Osteoblast (primary cell): ENCODE data around the gene STXBP4. TPM values are rescaled to one million over a fixed set of nuclear protein-coding genes. Genes with fewer than 3 reads are reported as not detected.

Experiments used
- DNase-seq: peaks from one replicate; pipeline ENCODE4 v3.0.0; 2011; ENCODE audit warnings: low spot score, mixed read lengths; ENCODE audit not compliant: insufficient read length; ENCODE audit errors: missing footprints
- H2AFZ ChIP-seq: 2 replicates; pipeline ENCODE4 v1.6.0; 2011; ENCODE audit warnings: mild to moderate bottlenecking, low read length
- H3K27ac ChIP-seq: 2 replicates; pipeline ENCODE4 v1.5.1; 2011; ENCODE audit warnings: mild to moderate bottlenecking, low read depth, low read length, moderate library complexity
- H3K27me3 ChIP-seq: 2 replicates; pipeline ENCODE4 v1.6.0; 2012; ENCODE audit warnings: mild to moderate bottlenecking, control low read depth, inconsistent platforms, low read length, moderate library complexity; ENCODE audit not compliant: insufficient read depth
- H3K36me3 ChIP-seq: 2 replicates; pipeline ENCODE4 v1.5.1; 2011; ENCODE audit warnings: mild to moderate bottlenecking, low read length, control low read depth, moderate library complexity; ENCODE audit not compliant: insufficient read depth
- H3K4me1 ChIP-seq: 2 replicates; pipeline ENCODE4 v1.5.1; 2011; ENCODE audit warnings: mild to moderate bottlenecking, low read length, control low read depth, moderate library complexity; ENCODE audit not compliant: insufficient read depth
- H3K4me2 ChIP-seq: 2 replicates; pipeline ENCODE4 v1.6.0; 2011; ENCODE audit warnings: mild to moderate bottlenecking, low read length; ENCODE audit not compliant: insufficient read depth
- H3K4me3 ChIP-seq: fragments of 200-600 bp; sonication (generic); 3 replicates; pipeline ENCODE4 v1.5.1; 2012; ENCODE audit warnings: mild to moderate bottlenecking, low read length, inconsistent platforms; ENCODE audit not compliant: insufficient read depth
- H3K79me2 ChIP-seq: 2 replicates; pipeline ENCODE4 v1.6.0; 2012; ENCODE audit warnings: mild to moderate bottlenecking, low read length, control low read depth, inconsistent platforms; ENCODE audit not compliant: insufficient read depth
- H3K9me3 ChIP-seq: 2 replicates; pipeline ENCODE4 v1.5.1; 2011; ENCODE audit warnings: low read depth, low read length, control low read depth
- H4K20me1 ChIP-seq: 2 replicates; pipeline ENCODE4 v1.6.0; 2012; ENCODE audit warnings: mild to moderate bottlenecking, low read length, control low read depth; ENCODE audit not compliant: insufficient read depth
- total RNA-seq: library from RNA; depleted of rRNA; stranded (reverse); fragments of >200 nt; gene quantifications from 2 replicates; pipeline ENCODE4 v1.2.3, GENCODE V29; 2012
- TF ChIP-seq, protein P1 (sequence below): IDR thresholded peaks from 2 replicates; pipeline ENCODE4 v1.5.1; 2011; ENCODE audit warnings: mild to moderate bottlenecking, low read depth, low read length, moderate library complexity; ENCODE audit errors: extremely low read depth

The STXBP4 gene
- total RNA-seq, 1 donor, result 19.2 TPM

DNA sequence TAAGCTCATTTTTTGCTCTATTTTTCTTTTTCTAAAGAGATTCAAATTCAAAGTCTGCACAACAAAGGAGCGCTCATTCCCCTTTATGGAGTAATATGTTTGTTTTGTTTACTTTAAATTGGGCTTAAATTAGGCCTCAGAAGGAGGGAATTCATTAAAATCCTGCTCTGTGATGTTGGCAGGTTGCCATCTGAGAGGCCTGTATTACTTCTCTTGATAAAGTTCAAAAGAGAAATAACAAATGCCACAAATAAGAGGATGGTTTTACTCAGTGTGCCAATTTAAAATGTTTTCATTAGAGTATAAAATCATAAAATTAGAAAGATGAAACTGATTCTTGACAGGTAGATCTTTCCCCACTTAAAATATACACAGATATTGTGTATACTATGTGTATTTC is 241.7 kb downstream of the STXBP4 start:
- TF ChIP-seq, protein P1, sequence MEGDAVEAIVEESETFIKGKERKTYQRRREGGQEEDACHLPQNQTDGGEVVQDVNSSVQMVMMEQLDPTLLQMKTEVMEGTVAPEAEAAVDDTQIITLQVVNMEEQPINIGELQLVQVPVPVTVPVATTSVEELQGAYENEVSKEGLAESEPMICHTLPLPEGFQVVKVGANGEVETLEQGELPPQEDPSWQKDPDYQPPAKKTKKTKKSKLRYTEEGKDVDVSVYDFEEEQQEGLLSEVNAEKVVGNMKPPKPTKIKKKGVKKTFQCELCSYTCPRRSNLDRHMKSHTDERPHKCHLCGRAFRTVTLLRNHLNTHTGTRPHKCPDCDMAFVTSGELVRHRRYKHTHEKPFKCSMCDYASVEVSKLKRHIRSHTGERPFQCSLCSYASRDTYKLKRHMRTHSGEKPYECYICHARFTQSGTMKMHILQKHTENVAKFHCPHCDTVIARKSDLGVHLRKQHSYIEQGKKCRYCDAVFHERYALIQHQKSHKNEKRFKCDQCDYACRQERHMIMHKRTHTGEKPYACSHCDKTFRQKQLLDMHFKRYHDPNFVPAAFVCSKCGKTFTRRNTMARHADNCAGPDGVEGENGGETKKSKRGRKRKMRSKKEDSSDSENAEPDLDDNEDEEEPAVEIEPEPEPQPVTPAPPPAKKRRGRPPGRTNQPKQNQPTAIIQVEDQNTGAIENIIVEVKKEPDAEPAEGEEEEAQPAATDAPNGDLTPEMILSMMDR, result no peak
- H3K79me2 ChIP-seq, result no peaks in the 10 kb centered on the region
- no peak overlapping the region for H3K4me2 ChIP-seq
- no peaks in the 10 kb centered on the region for H3K4me1 ChIP-seq
- no peaks in the 10 kb centered on the region for H4K20me1 ChIP-seq
- no peak overlapping the region for H3K4me3 ChIP-seq
- H3K9me3 ChIP-seq, result no peaks in the 10 kb centered on the region
- H3K27me3 ChIP-seq, result no peaks in the 10 kb centered on the region
- DNase-seq, result no peak
- H3K27ac ChIP-seq, result no peak overlapping the region
- no peaks in the 10 kb centered on the region for H3K36me3 ChIP-seq
- H2AFZ ChIP-seq, result no peak overlapping the region

DNA sequence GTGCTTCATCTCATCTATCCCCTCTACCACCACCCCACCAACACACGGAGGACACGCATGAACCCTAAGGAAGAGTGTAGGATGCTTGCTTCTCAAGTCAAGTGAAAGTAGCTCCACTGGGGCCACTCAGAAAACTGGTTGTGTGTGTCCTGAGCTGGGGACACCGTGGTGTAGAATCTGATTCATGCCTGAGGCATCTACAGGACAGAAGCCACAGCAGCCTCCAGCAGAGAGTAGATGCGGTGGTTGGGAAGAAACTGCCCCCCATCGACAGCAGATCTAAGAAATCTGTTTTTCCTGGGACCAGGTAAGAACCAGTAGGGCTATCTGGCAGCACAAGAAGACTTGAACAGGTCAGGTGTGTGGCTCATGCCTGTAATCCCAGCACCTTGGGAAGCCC is 244.3 kb downstream of the STXBP4 start:
- Histone ChIP-seq H4K20me1 (no peaks in the 10 kb centered on the region), H3K27me3 (no peaks in the 10 kb centered on the region)
- TF ChIP-seq, protein P1, result no peak

DNA sequence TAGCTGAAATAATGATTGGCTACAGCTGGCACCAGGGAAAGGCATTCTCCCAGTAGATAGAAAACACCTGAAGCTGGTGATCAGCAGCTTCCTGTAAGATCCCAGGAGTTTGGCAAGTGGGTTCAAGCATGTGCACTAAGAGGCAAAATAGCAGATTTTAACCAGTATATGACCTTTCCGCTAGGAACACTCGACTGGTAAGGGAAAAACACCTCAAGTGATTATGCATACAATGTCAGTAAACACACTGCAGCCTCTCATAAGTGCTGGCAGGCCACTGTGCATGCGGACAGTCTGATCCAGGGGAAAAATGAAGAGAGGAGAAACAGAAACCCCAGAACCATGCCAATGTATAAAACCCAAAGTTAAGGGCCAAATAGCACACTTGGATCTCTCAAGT is 247.1 kb downstream of the STXBP4 start:
- H2AFZ ChIP-seq, result no peak overlapping the region
- no peaks in the 10 kb centered on the region for H4K20me1 ChIP-seq
- TF ChIP-seq, protein P1, result no peak

More for the DNA sequence above, 244.3 kb downstream of the STXBP4 start:
- Histone ChIP-seq H2AFZ (no peak overlapping the region), H3K9me3 (no peaks in the 10 kb centered on the region), H3K4me1 (no peaks in the 10 kb centered on the region), H3K79me2 (no peaks in the 10 kb centered on the region), H3K27ac (no peak overlapping the region), H3K36me3 (no peaks in the 10 kb centered on the region), H3K4me3 (no peak overlapping the region), H3K4me2 (no peak overlapping the region)
- no peak for DNase-seq

DNA sequence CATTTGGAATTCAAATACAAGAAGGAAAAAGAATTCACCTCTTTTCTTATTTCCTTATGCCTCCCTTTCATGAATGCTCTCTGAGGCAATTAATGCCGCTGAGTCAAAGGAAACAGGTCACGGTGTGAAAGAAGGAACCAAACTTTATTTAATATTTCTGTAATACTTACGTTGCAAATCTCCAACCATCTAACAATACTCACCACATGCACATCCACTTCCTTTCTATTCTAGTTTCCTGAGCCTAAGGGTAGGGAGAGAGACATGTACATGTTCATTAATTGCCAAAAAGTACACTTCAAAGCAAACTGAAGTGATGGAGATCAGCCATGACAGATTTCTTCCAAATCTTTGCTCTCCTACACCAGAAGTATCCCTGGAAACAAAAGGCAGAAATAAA is 248.3 kb downstream of the STXBP4 start:
- H3K4me2 ChIP-seq, result no peak overlapping the region
- no peaks in the 10 kb centered on the region for H3K9me3 ChIP-seq
- no peak overlapping the region for H3K4me3 ChIP-seq
- TF ChIP-seq, protein P1, result no peak
- DNase-seq, result no peak
- H3K4me1 ChIP-seq, result no peaks in the 10 kb centered on the region
- no peaks in the 10 kb centered on the region for H3K36me3 ChIP-seq
- no peak overlapping the region for H2AFZ ChIP-seq
- no peaks in the 10 kb centered on the region for H3K27me3 ChIP-seq
- H3K27ac ChIP-seq, result no peak overlapping the region
- no peaks in the 10 kb centered on the region for H3K79me2 ChIP-seq
- no peaks in the 10 kb centered on the region for H4K20me1 ChIP-seq

More for the DNA sequence above, 247.1 kb downstream of the STXBP4 start:
- Histone ChIP-seq H3K4me1 (no peaks in the 10 kb centered on the region), H3K4me3 (no peak overlapping the region), H3K27me3 (no peaks in the 10 kb centered on the region), H3K79me2 (no peaks in the 10 kb centered on the region), H3K4me2 (no peak overlapping the region), H3K27ac (no peak overlapping the region), H3K9me3 (no peaks in the 10 kb centered on the region), H3K36me3 (no peaks in the 10 kb centered on the region)
- DNase-seq, result no peak
